AG04450 (cell line): ENCODE measurements around the gene SH3BGRL3. TPM values are rescaled to one million over a fixed set of nuclear protein-coding genes. Genes with fewer than 3 reads are reported as not detected.

Experiments
- CTCF ChIA-PET: fragments of 300-600, 350-600 bp; formaldehyde crosslinking; extraction: SDS; loops from one replicate; lab custom pipeline; 2022; ENCODE audit warnings: antibody characterized with exemption, inconsistent platforms; lab: Charles Lee
- POLR2A ChIA-PET: fragments of 350-600 bp; formaldehyde crosslinking; extraction: SDS; loops from one replicate; lab custom pipeline; 2021; ENCODE audit warnings: antibody characterized with exemption, inconsistent platforms; lab: Yijun Ruan, JAX
- DNase-seq: peaks from one replicate; pipeline ENCODE4 v3.0.0-alpha.2; 2011; ENCODE audit warnings: low read depth, low spot score
- H3K27ac ChIP-seq: one replicate; pipeline ENCODE4 v1.5.1; 2012; ENCODE audit warnings: low read depth, low read length, control low read depth
- H3K27me3 ChIP-seq: one replicate; pipeline ENCODE4 v1.6.0; 2012; ENCODE audit warnings: low read length; ENCODE audit not compliant: control insufficient read depth, insufficient read depth
- H3K4me3 ChIP-seq: 2 replicates; pipeline ENCODE4 v1.5.1; 2011; ENCODE audit warnings: mild to moderate bottlenecking, low read depth, low read length, control low read depth
- H3K9me3 ChIP-seq: 2 replicates; pipeline ENCODE4 v1.5.1; 2012; ENCODE audit warnings: low read length; ENCODE audit not compliant: control insufficient read depth, insufficient read depth
- CTCF ChIP-seq: IDR thresholded peaks from 2 replicates; pipeline ENCODE4 v1.5.1; 2011; ENCODE audit warnings: low read depth, low read length, control low read depth, inconsistent platforms
- polyA plus RNA-seq: library from polyadenylated mRNA; depleted of rRNA; stranded (reverse); fragments of >200 nt; gene quantifications from 2 replicates; pipeline ENCODE4 v1.2.3, GENCODE V29; 2011

The SH3BGRL3 gene
- polyA plus RNA-seq, 1 experiment = 307 TPM

- H3K27ac ChIP-seq = peak overlapping the region; percentile 84
- no peaks in the 10 kb centered on the region for H3K27me3 ChIP-seq
- ChIA-PET CTCF (interaction anchor here (1.1 to 1.7 kb wide), 7 partner anchors 41 to 137 kb away, joined by 3 to 8 read pairs (median 4); partner anchors contain the start of gene CEP85), POLR2A (interaction anchor here (1.2 to 1.6 kb wide), 2 partner anchors 34 to 97 kb away, joined by 3 to 4 read pairs; no protein-coding TSS in a partner anchor)
- no peak for DNase-seq
- no peaks in the 10 kb centered on the region; the same call in 1 of the 2 replicates for H3K9me3 ChIP-seq
- H3K4me3 ChIP-seq = peak overlapping the region; percentile 84
- no peak for TF ChIP-seq CTCF
These were observed 602 bp downstream of the SH3BGRL3 start for GRCh38 chr1:26280333-26281042.

GRCh38 chr1:26281091-26281958, 1.4 kb downstream of the SH3BGRL3 start:
- Histone ChIP-seq H3K27me3 (no peaks in the 10 kb centered on the region), H3K9me3 (no peaks in the 10 kb centered on the region; the same call in 1 of the 2 replicates), H3K27ac (peak overlapping the region; percentile 61), H3K4me3 (peak overlapping the region; percentile 84)
- ChIA-PET CTCF (interaction anchor here (1.1 to 1.7 kb wide), 3 partner anchors 40 to 135 kb away, joined by 4 to 8 read pairs (median 4); no protein-coding TSS in a partner anchor), POLR2A (interaction anchor here (0.7 to 1.6 kb wide), 3 partner anchors 8 to 96 kb away, joined by 3 to 4 read pairs (median 3); no protein-coding TSS in a partner anchor)
- no peak for TF ChIP-seq CTCF
- no peak for DNase-seq

GRCh38 chr1:26281971-26282370, 2.1 kb downstream of the SH3BGRL3 start:
- Histone ChIP-seq H3K4me3 (peak overlapping the region; percentile 84), H3K27me3 (no peaks in the 10 kb centered on the region), H3K9me3 (no peaks in the 10 kb centered on the region; the same call in 1 of the 2 replicates), H3K27ac (peak overlapping the region; percentile 61)
- peak; percentile 29 for DNase-seq
- no peak for TF ChIP-seq CTCF
- POLR2A ChIA-PET = interaction anchor here (0.7 to 1.6 kb wide), 3 partner anchors 9 to 96 kb away, joined by 3 to 4 read pairs (median 3); no protein-coding TSS in a partner anchor
- CTCF ChIA-PET = interaction anchor here (1.1 to 1.7 kb wide), 3 partner anchors 40 to 135 kb away, joined by 4 to 8 read pairs (median 4); no protein-coding TSS in a partner anchor

GRCh38 chr1:26282401-26282918, 2.6 kb downstream of the SH3BGRL3 start:
- POLR2A ChIA-PET = interaction anchor here (0.7 kb wide), 1 partner anchor 9 kb away, joined by 3 read pairs; no protein-coding TSS in a partner anchor
- H3K4me3 ChIP-seq = peak overlapping the region; percentile 84
- no peak for DNase-seq

More at GRCh38 chr1:26282401-26282918, 2.6 kb downstream of the SH3BGRL3 start:
- Histone ChIP-seq H3K27me3 (no peaks in the 10 kb centered on the region), H3K9me3 (no peaks in the 10 kb centered on the region; the same call in 1 of the 2 replicates), H3K27ac (peak overlapping the region; percentile 61)
- CTCF ChIA-PET = no interaction called here
- no peak for TF ChIP-seq CTCF
